ENCODE measurements around the gene ANGPT4. TPM values are rescaled to one million over a fixed set of nuclear protein-coding genes. Genes with fewer than 3 reads are reported as not detected.

Gene ANGPT4
- total and polyA plus RNA-seq, 4 donors: 0.02 to 0.67 (median 0.65) TPM; not detected in 1

- H3K9me3 ChIP-seq (ENCODE audit: control insufficient read depth in 4 of 4, insufficient read depth in 3 of 4, low read length in 3 of 4): no peaks in the 10 kb centered on the region
- 5 to 7% methylated on average over 18 of the region's 18 CpGs for WGBS, 2 donors
- DNase-seq (no peak), ATAC-seq (ENCODE audit: insufficient read depth, low FRiP score) (no peak)
- H3K4me3 ChIP-seq: peak overlapping the region; percentile 59
- peaks cover 0 to 24% (median 9%) of the 10 kb centered on the region in 5 donors for H3K4me1 ChIP-seq (ENCODE audit: control insufficient read depth in 5 of 5, insufficient read depth in 5 of 5, low read length in 5 of 5)
- peak overlapping the region in 1 of 2 donors; percentile 87 for H3K27ac ChIP-seq (ENCODE audit: low read depth in 1 of 2, low read length in 1 of 2)
- peak overlapping the region in 1 of 2 donors; percentile 71 for H3K9ac ChIP-seq (ENCODE audit: insufficient read depth in 1 of 2, low read length in 2 of 2)
- H3K27me3 ChIP-seq (ENCODE audit: control insufficient read depth in 3 of 3, insufficient read depth in 3 of 3, low read length in 2 of 3): no peaks in the 10 kb centered on the region
- TF ChIP-seq CTCF (IDR thresholded peaks at IDR 0.05; ENCODE audit: control extremely low read depth, extremely low read depth): no peak
- H3K36me3 ChIP-seq (ENCODE audit: control insufficient read depth in 4 of 4, insufficient read depth in 4 of 4, low read length in 4 of 4): no peaks in the 10 kb centered on the region
Measured at GRCh38 chr20:834151-834746, 81.9 kb downstream of the ANGPT4 start.

DNA sequence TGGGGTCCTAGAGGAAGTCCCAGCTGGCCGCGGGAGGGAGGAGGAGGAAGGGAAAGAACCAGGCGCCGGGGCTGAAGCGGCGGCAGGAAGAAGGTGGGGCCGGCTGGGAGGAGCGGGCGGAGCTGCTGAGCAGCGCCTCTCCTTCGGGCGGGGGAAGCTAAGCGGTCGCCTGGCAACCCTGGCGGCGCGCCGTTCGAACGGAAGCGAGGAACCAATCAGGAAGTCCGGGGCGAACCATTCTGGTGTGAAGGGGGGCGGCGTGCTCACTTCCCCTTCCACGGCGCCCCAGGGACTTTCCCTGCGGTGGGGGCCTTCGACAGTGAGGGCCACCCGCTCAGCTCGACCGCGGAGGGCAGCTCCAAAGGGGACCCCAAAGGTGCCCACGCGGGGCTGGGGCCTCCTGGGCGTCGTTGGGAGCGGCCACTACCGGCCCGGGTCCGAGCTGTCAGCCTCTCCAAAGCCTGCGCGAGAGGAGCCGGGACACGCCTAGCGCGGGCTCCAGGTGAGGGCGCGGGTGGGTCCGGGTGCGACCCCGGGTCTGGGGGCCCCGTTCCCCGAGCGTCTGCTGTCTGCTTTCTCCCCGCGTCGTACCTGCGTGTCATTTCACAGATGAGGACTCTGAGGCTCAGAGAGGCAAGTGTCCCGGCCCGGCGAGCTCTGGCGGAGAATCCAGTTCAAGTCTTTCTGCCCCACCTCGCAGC is 82.5 kb downstream of the ANGPT4 start, which contains the start of gene FAM110A:
FAM110A (plus strand) TSS at position 266 of the 701 bp plus-strand sequence. CDS start 11,090 bp downstream, outside the sequence.
- Histone ChIP-seq H3K4me3 (peak within 1 kb of the TSS; percentile 59), H3K27me3 (ENCODE audit: control insufficient read depth in 3 of 3, insufficient read depth in 3 of 3, low read length in 2 of 3) (no peaks in the 10 kb centered on the region), H3K36me3 (ENCODE audit: control insufficient read depth in 4 of 4, insufficient read depth in 4 of 4, low read length in 4 of 4) (no peaks in the 10 kb centered on the region), H3K9ac (ENCODE audit: insufficient read depth in 1 of 2, low read length in 2 of 2) (peak within 1 kb of the TSS in 1 of 2 donors; percentile 71), H3K9me3 (ENCODE audit: control insufficient read depth in 4 of 4, insufficient read depth in 3 of 4, low read length in 3 of 4) (no peaks in the 10 kb centered on the region), H3K27ac (ENCODE audit: low read depth in 1 of 2, low read length in 1 of 2) (peak within 1 kb of the TSS; percentile 80 to 89), H3K4me1 (ENCODE audit: control insufficient read depth in 5 of 5, insufficient read depth in 5 of 5, low read length in 5 of 5) (peaks cover 0 to 24% (median 9%) of the 10 kb centered on the region in 5 donors)
- 0 to 1% methylated on average over 57 to 64 of the region's 64 CpGs for WGBS, 2 donors
- DNase-seq (peak; percentile 97 to 99 (median 97)), ATAC-seq (ENCODE audit: insufficient read depth, low FRiP score) (peak; percentile 95)
- TF ChIP-seq CTCF (IDR thresholded peaks at IDR 0.05; ENCODE audit: control extremely low read depth, extremely low read depth): no peak

GRCh38 chr20:833121-833449 is 83.0 kb downstream of the ANGPT4 start:
- no peaks in the 10 kb centered on the region for H3K36me3 ChIP-seq (ENCODE audit: control insufficient read depth in 4 of 4, insufficient read depth in 4 of 4, low read length in 4 of 4)
- peaks cover 0 to 24% (median 9%) of the 10 kb centered on the region in 5 donors for H3K4me1 ChIP-seq (ENCODE audit: control insufficient read depth in 5 of 5, insufficient read depth in 5 of 5, low read length in 5 of 5)
- peak overlapping the region in 1 of 2 donors; percentile 68 for H3K9ac ChIP-seq (ENCODE audit: insufficient read depth in 1 of 2, low read length in 2 of 2)
- H3K9me3 ChIP-seq (ENCODE audit: control insufficient read depth in 4 of 4, insufficient read depth in 3 of 4, low read length in 3 of 4): no peaks in the 10 kb centered on the region
- H3K27me3 ChIP-seq (ENCODE audit: control insufficient read depth in 3 of 3, insufficient read depth in 3 of 3, low read length in 2 of 3): no peaks in the 10 kb centered on the region
- DNase-seq (no peak), ATAC-seq (ENCODE audit: insufficient read depth, low FRiP score) (no peak)
- TF ChIP-seq CTCF (IDR thresholded peaks at IDR 0.05; ENCODE audit: control extremely low read depth, extremely low read depth): no peak
- H3K27ac ChIP-seq (ENCODE audit: low read depth in 1 of 2, low read length in 1 of 2): peak overlapping the region; percentile 13 to 89
- 3 to 4% methylated on average over 4 of the region's 4 CpGs for WGBS, 2 donors
- peak overlapping the region; percentile 53 for H3K4me3 ChIP-seq
